Activated CD4-positive, alpha-beta memory T cell treated with anti-CD3 and anti-CD28 coated beads, Interleukin-2, amount 10 ng/mL, durations not matched to agents 7 days and 5 days (primary cell): Measurements from ENCODE around the gene COL9A1. TPM values are rescaled to one million over a fixed set of nuclear protein-coding genes. Genes with fewer than 3 reads are reported as not detected.

Source experiments
- CTCF ChIA-PET: fragments of 350-600 bp; sonication (Branson Sonifier 250); formaldehyde crosslinking; loops from one replicate; lab custom pipeline; 2021; ENCODE audit warnings: antibody characterized with exemption, inconsistent platforms; lab: Charles Lee
- POLR2A ChIA-PET: fragments of 350-600 bp; sonication (Branson Sonifier 250); formaldehyde crosslinking; loops from one replicate; lab custom pipeline; 2021; ENCODE audit warnings: antibody characterized with exemption; lab: Charles Lee
- DNase-seq: peaks from one replicate; pipeline ENCODE4 v3.0.0-alpha.2; 2020
- H3K27ac Mint-ChIP-seq: one replicate; pipeline ENCODE4 v1.8.0; 2021; ENCODE audit warnings: mild to moderate bottlenecking, mixed read lengths
- H3K27me3 Mint-ChIP-seq: one replicate; pipeline ENCODE4 v1.8.0; 2021; ENCODE audit warnings: mixed read lengths
- H3K36me3 Mint-ChIP-seq: one replicate; pipeline ENCODE4 v1.8.0; 2021; ENCODE audit warnings: low read depth, mixed read lengths
- H3K4me1 Mint-ChIP-seq: one replicate; pipeline ENCODE4 v1.8.0; 2021; ENCODE audit warnings: mixed read lengths
- H3K4me3 Mint-ChIP-seq: one replicate; pipeline ENCODE4 v1.8.0; 2021; ENCODE audit warnings: mild to moderate bottlenecking, mixed read lengths
- H3K9me3 Mint-ChIP-seq: one replicate; pipeline ENCODE4 v1.8.0; 2021; ENCODE audit warnings: mixed read lengths
- total RNA-seq, 2 experiments: library from RNA; stranded (reverse); gene quantifications; one replicate each; pipeline ENCODE4 v1.2.3, GENCODE V29; 2021

COL9A1 gene
- total RNA-seq, 2 experiments from 2014 or later: not detected

- no peaks in the 10 kb centered on the region for H3K9me3 Mint-ChIP-seq
- ChIA-PET CTCF (no interaction called here), POLR2A (no interaction called here)
- H3K27me3 Mint-ChIP-seq: peaks cover 32% of the 10 kb centered on the region
- DNase-seq: no peak
- no peak overlapping the region for H3K4me3 Mint-ChIP-seq
- H3K4me1 Mint-ChIP-seq: no peaks in the 10 kb centered on the region
- no peak overlapping the region for H3K27ac Mint-ChIP-seq
- H3K36me3 Mint-ChIP-seq: no peaks in the 10 kb centered on the region
These were observed 20.5 kb downstream of the COL9A1 start for GRCh38 chr6:70282312-70282918.

- POLR2A ChIA-PET: no interaction called here
These were observed 21.0 kb downstream of the COL9A1 start for GRCh38 chr6:70281923-70282311.

GRCh38 chr6:70280400-70280853 lies 22.5 kb downstream of the COL9A1 start:
- ChIA-PET POLR2A (no interaction called here), CTCF (no interaction called here)
- H3K36me3 Mint-ChIP-seq: no peaks in the 10 kb centered on the region
- no peak overlapping the region for H3K27ac Mint-ChIP-seq
- no peak overlapping the region for H3K4me3 Mint-ChIP-seq
- no peak for DNase-seq
- H3K27me3 Mint-ChIP-seq: peaks cover 37% of the 10 kb centered on the region
- no peaks in the 10 kb centered on the region for H3K9me3 Mint-ChIP-seq
- no peaks in the 10 kb centered on the region for H3K4me1 Mint-ChIP-seq

More at GRCh38 chr6:70281923-70282311, 21.0 kb downstream of the COL9A1 start:
- H3K27me3 Mint-ChIP-seq: peaks cover 32% of the 10 kb centered on the region
- H3K36me3 Mint-ChIP-seq: no peaks in the 10 kb centered on the region
- H3K27ac Mint-ChIP-seq: no peak overlapping the region
- CTCF ChIA-PET: no interaction called here
- no peak overlapping the region for H3K4me3 Mint-ChIP-seq
- H3K4me1 Mint-ChIP-seq: no peaks in the 10 kb centered on the region
- no peak for DNase-seq
- H3K9me3 Mint-ChIP-seq: no peaks in the 10 kb centered on the region

- Mint-ChIP-seq H3K4me1 (no peaks in the 10 kb centered on the region), H3K36me3 (no peaks in the 10 kb centered on the region), H3K9me3 (no peaks in the 10 kb centered on the region), H3K27ac (no peak overlapping the region), H3K4me3 (no peak overlapping the region), H3K27me3 (peaks cover 21% of the 10 kb centered on the region)
- DNase-seq: no peak
- POLR2A ChIA-PET: no interaction called here
- CTCF ChIA-PET: no interaction called here
These were observed 25.4 kb downstream of the COL9A1 start for GRCh38 chr6:70277470-70277869.

- no peak overlapping the region for H3K27ac Mint-ChIP-seq
- no peak overlapping the region for H3K4me3 Mint-ChIP-seq
- no peak for DNase-seq
- CTCF ChIA-PET: no interaction called here
- POLR2A ChIA-PET: no interaction called here
- H3K36me3 Mint-ChIP-seq: no peaks in the 10 kb centered on the region
- H3K27me3 Mint-ChIP-seq: peaks cover 10% of the 10 kb centered on the region
- H3K9me3 Mint-ChIP-seq: no peaks in the 10 kb centered on the region
- no peaks in the 10 kb centered on the region for H3K4me1 Mint-ChIP-seq
These were observed 28.5 kb downstream of the COL9A1 start for GRCh38 chr6:70274338-70274737.

GRCh38 chr6:70272071-70272470 lies 30.8 kb downstream of the COL9A1 start:
- Mint-ChIP-seq H3K27ac (no peak overlapping the region), H3K27me3 (peaks cover 10% of the 10 kb centered on the region), H3K9me3 (no peaks in the 10 kb centered on the region), H3K4me3 (no peak overlapping the region), H3K36me3 (no peaks in the 10 kb centered on the region), H3K4me1 (no peaks in the 10 kb centered on the region)
- ChIA-PET POLR2A (no interaction called here), CTCF (interaction anchor here (0.7 to 1.0 kb wide), 2 partner anchors 10 to 32 kb away, joined by 3 read pairs; no protein-coding TSS in a partner anchor)
- no peak for DNase-seq

GRCh38 chr6:70270287-70271005 lies 32.4 kb downstream of the COL9A1 start:
- Mint-ChIP-seq H3K36me3 (no peaks in the 10 kb centered on the region), H3K27ac (no peak overlapping the region), H3K4me3 (no peak overlapping the region), H3K9me3 (no peaks in the 10 kb centered on the region), H3K4me1 (no peaks in the 10 kb centered on the region), H3K27me3 (peaks cover 4% of the 10 kb centered on the region)
- ChIA-PET POLR2A (no interaction called here), CTCF (no interaction called here)
- DNase-seq: no peak

- DNase-seq: no peak
- H3K27me3 Mint-ChIP-seq: peaks cover 2% of the 10 kb centered on the region
- POLR2A ChIA-PET: no interaction called here
- no peaks in the 10 kb centered on the region for H3K4me1 Mint-ChIP-seq
- H3K4me3 Mint-ChIP-seq: no peak overlapping the region
- no peak overlapping the region for H3K27ac Mint-ChIP-seq
- H3K9me3 Mint-ChIP-seq: no peaks in the 10 kb centered on the region
- H3K36me3 Mint-ChIP-seq: no peaks in the 10 kb centered on the region
- CTCF ChIA-PET: no interaction called here
These were observed 36.7 kb downstream of the COL9A1 start for GRCh38 chr6:70266142-70266541.

- H3K4me1 Mint-ChIP-seq: no peaks in the 10 kb centered on the region
- H3K9me3 Mint-ChIP-seq: no peaks in the 10 kb centered on the region
- H3K27ac Mint-ChIP-seq: no peak overlapping the region
- POLR2A ChIA-PET: no interaction called here
- H3K36me3 Mint-ChIP-seq: no peaks in the 10 kb centered on the region
- H3K4me3 Mint-ChIP-seq: no peak overlapping the region
- DNase-seq: no peak
- CTCF ChIA-PET: no interaction called here
- H3K27me3 Mint-ChIP-seq: peaks cover 2% of the 10 kb centered on the region
These were observed 38.6 kb downstream of the COL9A1 start for GRCh38 chr6:70264306-70264705.

GRCh38 chr6:70258483-70258882 lies 44.4 kb downstream of the COL9A1 start:
- H3K4me3 Mint-ChIP-seq: no peak overlapping the region
- H3K27ac Mint-ChIP-seq: no peak overlapping the region
- peaks cover 2% of the 10 kb centered on the region for H3K27me3 Mint-ChIP-seq
- H3K4me1 Mint-ChIP-seq: no peaks in the 10 kb centered on the region
- ChIA-PET POLR2A (no interaction called here), CTCF (no interaction called here)
- H3K9me3 Mint-ChIP-seq: no peaks in the 10 kb centered on the region
- DNase-seq: no peak
- H3K36me3 Mint-ChIP-seq: no peaks in the 10 kb centered on the region

GRCh38 chr6:70257768-70258273 lies 45.1 kb downstream of the COL9A1 start:
- POLR2A ChIA-PET: no interaction called here
- DNase-seq: no peak
- H3K9me3 Mint-ChIP-seq: no peaks in the 10 kb centered on the region
- H3K27ac Mint-ChIP-seq: no peak overlapping the region
- no peaks in the 10 kb centered on the region for H3K27me3 Mint-ChIP-seq
- no peaks in the 10 kb centered on the region for H3K36me3 Mint-ChIP-seq
- CTCF ChIA-PET: no interaction called here
- H3K4me3 Mint-ChIP-seq: no peak overlapping the region
- no peaks in the 10 kb centered on the region for H3K4me1 Mint-ChIP-seq

- H3K9me3 Mint-ChIP-seq: no peaks in the 10 kb centered on the region
- no peak overlapping the region for H3K4me3 Mint-ChIP-seq
- CTCF ChIA-PET: no interaction called here
- POLR2A ChIA-PET: interaction anchor here (0.6 kb wide), 1 partner anchor 112 kb away, joined by 3 read pairs; no protein-coding TSS in a partner anchor
- H3K27me3 Mint-ChIP-seq: peaks cover 2% of the 10 kb centered on the region
- DNase-seq: no peak
- H3K36me3 Mint-ChIP-seq: no peaks in the 10 kb centered on the region
- no peaks in the 10 kb centered on the region for H3K4me1 Mint-ChIP-seq
- no peak overlapping the region for H3K27ac Mint-ChIP-seq
These were observed 48.1 kb downstream of the COL9A1 start for GRCh38 chr6:70254784-70255183.

GRCh38 chr6:70253923-70254322 lies 49.0 kb downstream of the COL9A1 start:
- Mint-ChIP-seq H3K36me3 (no peaks in the 10 kb centered on the region), H3K4me1 (no peaks in the 10 kb centered on the region), H3K27ac (no peak overlapping the region), H3K4me3 (no peak overlapping the region), H3K9me3 (no peaks in the 10 kb centered on the region), H3K27me3 (peaks cover 3% of the 10 kb centered on the region)
- DNase-seq: no peak
- ChIA-PET CTCF (no interaction called here), POLR2A (no interaction called here)
